IMR-90 (cell line): ENCODE measurements around the gene COL5A1. TPM values are rescaled to one million over a fixed set of nuclear protein-coding genes. Genes with fewer than 3 reads are reported as not detected.

Source experiments
- ATAC-seq: fragments of 200-7000 bp; cut with Tn5 transposase; 2 replicates; pipeline ENCODE4 v1.9.1; 2020; ENCODE audit warnings: low read depth, mild to moderate bottlenecking, moderate library complexity
- BruUV-seq: library from RNA; stranded (reverse); fragments of 400-500 nt; replicated peaks from 2 replicates; lab custom pipeline; 2021; lab: Mats Ljungman, UMichigan
- CTCF ChIA-PET: fragments of 300-600 bp; formaldehyde crosslinking; extraction: SDS; loops from one replicate; lab custom pipeline; 2021; ENCODE audit warnings: antibody characterized with exemption; lab: Yijun Ruan, JAX
- POLR2A ChIA-PET: fragments of 300-600 bp; sonication (Branson Sonifier 250); formaldehyde crosslinking; loops from one replicate; lab custom pipeline; 2022; ENCODE audit warnings: antibody characterized with exemption; ENCODE audit not compliant: unreplicated experiment; lab: Charles Lee
- DNase-seq: peaks from one replicate; pipeline ENCODE4 v3.0.0; 2013
- H2AFZ ChIP-seq: replicated peaks from 2 replicates; pipeline ENCODE3; 2013; ENCODE audit warnings: low read length, mild to moderate bottlenecking; ENCODE audit not compliant: poor library complexity
- H2AK5ac ChIP-seq: 2 replicates; pipeline ENCODE4 v1.6.1; 2013; ENCODE audit warnings: low read depth, low read length, inconsistent platforms
- H2AK9ac ChIP-seq: replicated peaks from 2 replicates; pipeline ENCODE3; 2013; ENCODE audit warnings: mild to moderate bottlenecking, low read depth, low read length, moderate library complexity; ENCODE audit not compliant: poor library complexity
- H2BK120ac ChIP-seq: 2 replicates; pipeline ENCODE4 v1.6.1; 2013; ENCODE audit warnings: low read depth, low read length, inconsistent platforms
- H2BK15ac ChIP-seq: 3 replicates; pipeline ENCODE4 v1.6.1; 2013; ENCODE audit warnings: low read depth, low read length, inconsistent platforms
- H2BK20ac ChIP-seq: 2 replicates; pipeline ENCODE4 v1.6.1; 2013; ENCODE audit warnings: low read depth, mild to moderate bottlenecking, inconsistent platforms, low read length, moderate library complexity
- H2BK5ac ChIP-seq: 2 replicates; pipeline ENCODE4 v1.6.1; 2013; ENCODE audit warnings: mild to moderate bottlenecking, low read depth, low read length, inconsistent platforms; ENCODE audit not compliant: poor library complexity, severe bottlenecking
- H3K14ac ChIP-seq: replicated peaks from 2 replicates; pipeline ENCODE4 v1.6.1; 2013; ENCODE audit warnings: low read depth, low read length, inconsistent platforms
- H3K18ac ChIP-seq: 2 replicates; pipeline ENCODE4 v1.6.1; 2013; ENCODE audit warnings: low read depth, low read length, control low read depth
- H3K23ac ChIP-seq: 2 replicates; pipeline ENCODE4 v1.6.1; 2013; ENCODE audit warnings: low read depth, low read length, inconsistent platforms
- H3K27ac ChIP-seq: 2 replicates; pipeline ENCODE4 v1.5.1; 2013; ENCODE audit warnings: mild to moderate bottlenecking, control low read depth, low read length; ENCODE audit not compliant: insufficient read depth
- H3K27me3 ChIP-seq: 2 replicates; pipeline ENCODE4 v1.6.1; 2013; ENCODE audit warnings: low read length; ENCODE audit not compliant: control insufficient read depth, insufficient read depth
- H3K36me3 ChIP-seq: 2 replicates; pipeline ENCODE4 v1.6.1; 2013; ENCODE audit warnings: low read length, mixed read lengths; ENCODE audit not compliant: control insufficient read depth, insufficient read depth
- H3K4ac ChIP-seq: 2 replicates; pipeline ENCODE4 v1.6.1; 2013; ENCODE audit warnings: low read depth, low read length, inconsistent platforms
- H3K4me1 ChIP-seq: 2 replicates; pipeline ENCODE4 v1.6.1; 2013; ENCODE audit warnings: low read length, mixed read lengths; ENCODE audit not compliant: control insufficient read depth, insufficient read depth
- H3K4me2 ChIP-seq: 2 replicates; pipeline ENCODE4 v1.6.1; 2013; ENCODE audit warnings: low read depth, mild to moderate bottlenecking, control low read depth, low read length, moderate library complexity
- H3K4me3 ChIP-seq: 2 replicates; pipeline ENCODE4 v1.5.1; 2013; ENCODE audit warnings: low read depth, mild to moderate bottlenecking, control low read depth, low read length, moderate library complexity; ENCODE audit not compliant: insufficient read depth
- H3K56ac ChIP-seq: 2 replicates; pipeline ENCODE4 v1.6.1; 2013; ENCODE audit warnings: low read length, inconsistent platforms; ENCODE audit not compliant: insufficient read depth; ENCODE audit errors: extremely low read depth
- H3K79me1 ChIP-seq, 2 experiments: 2 replicates each; pipeline ENCODE4 v1.6.1; 2013; ENCODE audit warnings: low read length in 2 of 2, inconsistent platforms in 1 of 2, low read depth in 1 of 2
- H3K9ac ChIP-seq: 2 replicates; pipeline ENCODE4 v1.6.1; 2013; ENCODE audit warnings: low read depth, low read length, control low read depth
- H3K9me1 ChIP-seq: 2 replicates; pipeline ENCODE4 v1.6.1; 2013; ENCODE audit warnings: low read length, inconsistent platforms; ENCODE audit not compliant: insufficient read depth
- H3K9me3 ChIP-seq: 2 replicates; pipeline ENCODE4 v1.6.1; 2013; ENCODE audit warnings: low read length; ENCODE audit not compliant: control insufficient read depth, insufficient read depth
- H4K20me1 ChIP-seq: 2 replicates; pipeline ENCODE4 v1.6.1; 2013; ENCODE audit warnings: low read length, inconsistent platforms; ENCODE audit not compliant: insufficient read depth
- H4K5ac ChIP-seq: 2 replicates; pipeline ENCODE4 v1.6.1; 2013; ENCODE audit warnings: mild to moderate bottlenecking, low read depth, low read length, control low read depth
- H4K8ac ChIP-seq, 2 experiments: 2 replicates each; pipeline ENCODE4 v1.6.1; 2013; ENCODE audit warnings: low read depth in 2 of 2, low read length in 2 of 2, control low read depth in 1 of 2, inconsistent platforms in 1 of 2
- H4K91ac ChIP-seq: 2 replicates; pipeline ENCODE4 v1.6.1; 2013; ENCODE audit warnings: low read depth, low read length, inconsistent platforms; ENCODE audit not compliant: insufficient read depth
- CHD1 ChIP-seq: IDR thresholded peaks from 2 replicates; pipeline ENCODE4 v1.6.1; 2012; ENCODE audit warnings: low read depth, low read length, improper control_type of control experiment
- CTCF ChIP-seq: conservative IDR thresholded peaks from 2 replicates; pipeline ENCODE4 v1.5.1; 2012; ENCODE audit warnings: mild to moderate bottlenecking, low read depth, low read length, improper control_type of control experiment
- FOS ChIP-seq: fragments of 150-350 bp; IDR thresholded peaks from 2 replicates; pipeline ENCODE4 v1.6.1; 2016; ENCODE audit warnings: low read depth, low read length
- MAFK ChIP-seq: IDR thresholded peaks from 2 replicates; pipeline ENCODE4 v1.6.1; 2012; ENCODE audit warnings: low read depth, low read length, improper control_type of control experiment
- MAZ ChIP-seq: IDR thresholded peaks from 2 replicates; pipeline ENCODE4 v1.6.1; 2012; ENCODE audit warnings: low read depth, mild to moderate bottlenecking, low read length, improper control_type of control experiment, moderate library complexity, borderline replicate concordance
- POLR2A ChIP-seq: IDR thresholded peaks from 2 replicates; pipeline ENCODE4 v1.6.1; 2012; ENCODE audit warnings: mild to moderate bottlenecking, low read depth, low read length
- RAD21 ChIP-seq: IDR thresholded peaks from 2 replicates; pipeline ENCODE4 v1.6.1; 2012; ENCODE audit warnings: low read length, improper control_type of control experiment
- RCOR1 ChIP-seq: IDR thresholded peaks from 2 replicates; pipeline ENCODE4 v1.6.1; 2012; ENCODE audit warnings: mild to moderate bottlenecking, low read length, improper control_type of control experiment; ENCODE audit not compliant: insufficient replicate concordance
- RFX5 ChIP-seq: IDR thresholded peaks from 2 replicates; pipeline ENCODE4 v1.8.0; 2012; ENCODE audit warnings: low read depth, mild to moderate bottlenecking, low read length, moderate library complexity
- SMC3 ChIP-seq: fragments of 150-350 bp; IDR thresholded peaks from 2 replicates; pipeline ENCODE4 v1.6.1; 2016; ENCODE audit warnings: low read depth, mild to moderate bottlenecking, antibody characterized with exemption, low read length, moderate library complexity
- WGBS, 2 experiments: methylation state at CpG; one replicate each; pipeline versions ENCODE4 v1.1.5 to v1.1.7; 2013; ENCODE audit warnings: missing lambda C conversion rate in 2 of 2; ENCODE audit not compliant: insufficient read length in 1 of 2; ENCODE audit errors: extremely low coverage in 2 of 2; 5-methylcytosine and 5-hydroxymethylcytosine counted together
- dilution Hi-C: fragments of 300-500 bp; cut with HindIII; formaldehyde crosslinking; loops from one replicate; pipeline ENCODE4 v1.14.3; 2018; ENCODE audit warnings: low sequenced_read_pairs; ENCODE audit not compliant: unreplicated experiment
- in situ Hi-C: fragments of 300-500 bp; cut with MboI; formaldehyde crosslinking; loops from 3 replicates; pipeline ENCODE4 v1.14.3; 2019; ENCODE audit warnings: low sequenced_read_pairs, inconsistent platforms, mixed read lengths
- intact Hi-C: fragments of 100-400 bp; cut with micrococcal nuclease; formaldehyde crosslinking; loops from 2 replicates; pipeline ENCODE4 v1.10.0; 2022
- polyA plus RNA-seq, 3 experiments: library from polyadenylated mRNA; depleted of rRNA; stranded (reverse); fragments of >200 nt; gene quantifications; 2 replicates each; pipeline ENCODE4 v1.2.3, GENCODE V29; 2012; ENCODE audit warnings: low replicate concordance in 1 of 3
- total RNA-seq: library from RNA; depleted of rRNA; stranded (reverse); fragments of >200 nt; gene quantifications from 2 replicates; pipeline ENCODE4 v1.2.3, GENCODE V29; 2012
- TF ChIP-seq, protein P1 (sequence below): fragments of 150-350 bp; IDR thresholded peaks from 2 replicates; pipeline ENCODE4 v1.6.1; 2017; ENCODE audit warnings: mild to moderate bottlenecking, antibody characterized with exemption, low read length, low read depth

Gene COL5A1
- total and polyA plus RNA-seq, 2 of the 4 experiments (the other 2 are of a cell fraction) = 19.2 to 173 TPM

GRCh38 chr9:134592018-134592818 is 49.4 kb upstream of the COL5A1 start:
- TF ChIP-seq RFX5 = no peak
- TF ChIP-seq, protein P1, sequence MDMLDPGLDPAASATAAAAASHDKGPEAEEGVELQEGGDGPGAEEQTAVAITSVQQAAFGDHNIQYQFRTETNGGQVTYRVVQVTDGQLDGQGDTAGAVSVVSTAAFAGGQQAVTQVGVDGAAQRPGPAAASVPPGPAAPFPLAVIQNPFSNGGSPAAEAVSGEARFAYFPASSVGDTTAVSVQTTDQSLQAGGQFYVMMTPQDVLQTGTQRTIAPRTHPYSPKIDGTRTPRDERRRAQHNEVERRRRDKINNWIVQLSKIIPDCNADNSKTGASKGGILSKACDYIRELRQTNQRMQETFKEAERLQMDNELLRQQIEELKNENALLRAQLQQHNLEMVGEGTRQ = no peak
- 0 out of 2 replicates have a peak, but pooled peaks have one; percentile 16 for TF ChIP-seq POLR2A
- no peak for TF ChIP-seq MAFK
- peak; percentile 27 for TF ChIP-seq RCOR1
- TF ChIP-seq SMC3 = no peak
- TF ChIP-seq FOS = peak; percentile 67; the same call in 1 of the 2 replicates
- TF ChIP-seq MAZ = peak; percentile 82; the same call in 1 of the 2 replicates
- TF ChIP-seq RAD21 = 0 out of 2 replicates have a peak, but pooled peaks have one; percentile 11
- no peak for TF ChIP-seq CTCF
- TF ChIP-seq CHD1 = no peak
- intact Hi-C loops (no loop called here), in situ Hi-C loops (no loop called here), dilution Hi-C loops (no loop called here)
- Histone ChIP-seq H4K5ac (peak overlapping the region; percentile 44), H3K79me1 (0 out of 4 replicates have a peak, but pooled peaks cover 0 to 3% of the 10 kb centered on the region in 2 experiments), H3K9me1 (peaks cover 28% of the 10 kb centered on the region), H3K27ac (peak overlapping the region; percentile 23), H4K8ac (peak overlapping the region; percentile 4 to 64; a peak in 3 of 4 replicates), H3K4me3 (no peak overlapping the region), H3K4me2 (no peak overlapping the region), H3K4ac (peak overlapping the region; percentile 95), H4K20me1 (no peaks in the 10 kb centered on the region), H2AK9ac (peak overlapping the region; percentile 83), H2AFZ (peak overlapping the region; percentile 63), H3K4me1 (peaks cover 17% of the 10 kb centered on the region), H2BK15ac (peak overlapping the region; percentile 96; the same call in 2 of the 3 replicates), H3K9me3 (no peaks in the 10 kb centered on the region), H2BK120ac (peak overlapping the region; percentile 95), H3K56ac (peak overlapping the region; percentile 28; the same call in 1 of the 2 replicates), H2BK20ac (peak overlapping the region; percentile 97), H3K9ac (no peak overlapping the region), H2BK5ac (peak overlapping the region; percentile 44), H3K23ac (no peak overlapping the region), H3K14ac (peak overlapping the region; percentile 92), H3K27me3 (no peaks in the 10 kb centered on the region), H4K91ac (peak overlapping the region; percentile 95), H3K18ac (peak overlapping the region; percentile 43), H2AK5ac (peak overlapping the region; percentile 96), H3K36me3 (no peaks in the 10 kb centered on the region)
- BruUV-seq = no TSS peak
- ATAC-seq = peak; percentile 89
- WGBS, 2 experiments = 74% methylated on average over 11 of the region's 34 CpGs; no CpG with 5 or more reads in 1 of the 2 experiments
- ChIA-PET CTCF (no interaction called here), POLR2A (no interaction called here)
- DNase-seq = peak; percentile 83
